ENCODE data around the gene TRMT10B.
"Not testable (repeated sequence)": the region's sequence is repeated elsewhere in the genome, so short reads cannot be mapped to it uniquely, and the experiment has no call there.

TRMT10B gene

GRCh38 chr9:37751704-37752103 is 1.9 kb upstream of the TRMT10B start:
- not testable (repeated sequence) for DNase-seq (ENCODE audit: low spot score)

GRCh38 chr9:37752112-37752511 is 1.5 kb upstream of the TRMT10B start:
- DNase-seq (ENCODE audit: low spot score), result not testable (repeated sequence)

GRCh38 chr9:37752642-37753488 is 740 bp upstream of the TRMT10B start:
- no peak for DNase-seq (ENCODE audit: low spot score)

GRCh38 chr9:37758747-37759146 is 5.1 kb downstream of the TRMT10B start:
- DNase-seq (ENCODE audit: low spot score), result no peak

- no peak for DNase-seq (ENCODE audit: low spot score)
Observed at GRCh38 chr9:37760416-37761161, 7.0 kb downstream of the TRMT10B start.

GRCh38 chr9:37761511-37761910 is 7.9 kb downstream of the TRMT10B start:
- no peak for DNase-seq (ENCODE audit: low spot score)

- DNase-seq (ENCODE audit: low spot score), result not testable (repeated sequence)
Observed at GRCh38 chr9:37765263-37765662, 11.7 kb downstream of the TRMT10B start.

GRCh38 chr9:37769306-37769705 is 15.7 kb downstream of the TRMT10B start:
- no peak for DNase-seq (ENCODE audit: low spot score)

GRCh38 chr9:37769995-37770394 is 16.4 kb downstream of the TRMT10B start:
- no peak for DNase-seq (ENCODE audit: low spot score)

GRCh38 chr9:37775216-37775919 is 21.8 kb downstream of the TRMT10B start:
- DNase-seq (ENCODE audit: low spot score), result no peak

- DNase-seq (ENCODE audit: low spot score), result no peak
Observed at GRCh38 chr9:37776328-37776727, 22.7 kb downstream of the TRMT10B start.

- no peak for DNase-seq (ENCODE audit: low spot score)
Observed at GRCh38 chr9:37778534-37778933, 24.9 kb downstream of the TRMT10B start.

GRCh38 chr9:37784291-37784615 is 30.6 kb downstream of the TRMT10B start:
- DNase-seq (ENCODE audit: low spot score), result no peak

- DNase-seq (ENCODE audit: low spot score), result peak; percentile 89
Observed at GRCh38 chr9:37784616-37785483, 31.2 kb downstream of the TRMT10B start, which contains the start of gene EXOSC3. TSS of gene EXOSC3 (minus strand) at chr9:37785064. CDS start at chr9:37785044, 20 bp downstream.

- DNase-seq (ENCODE audit: low spot score), result no peak
Observed at GRCh38 chr9:37787059-37787458, 33.5 kb downstream of the TRMT10B start.

GRCh38 chr9:37788332-37788731 is 34.7 kb downstream of the TRMT10B start:
- no peak for DNase-seq (ENCODE audit: low spot score)

- no peak for DNase-seq (ENCODE audit: low spot score)
Observed at GRCh38 chr9:37790096-37790495, 36.5 kb downstream of the TRMT10B start.

- no peak for DNase-seq (ENCODE audit: low spot score)
Observed at GRCh38 chr9:37792122-37792521, 38.5 kb downstream of the TRMT10B start.

- DNase-seq (ENCODE audit: low spot score), result no peak
Observed at GRCh38 chr9:37796232-37796631, 42.6 kb downstream of the TRMT10B start.

GRCh38 chr9:37798677-37799076 is 45.1 kb downstream of the TRMT10B start:
- DNase-seq (ENCODE audit: low spot score), result no peak

- DNase-seq (ENCODE audit: low spot score), result peak; percentile 45
Observed at GRCh38 chr9:37800631-37801286, 47.2 kb downstream of the TRMT10B start, which contains the start of gene DCAF10. TSS of gene DCAF10 (plus strand) at chr9:37800797. CDS start at chr9:37800867, 70 bp downstream.

Data from pons (tissue), 1 donor.